Measurements from ENCODE around the gene DBR1.
"Not testable (repeated sequence)": the region's sequence is repeated elsewhere in the genome, so short reads cannot be mapped to it uniquely, and the experiment has no call there.

Gene DBR1

DNA sequence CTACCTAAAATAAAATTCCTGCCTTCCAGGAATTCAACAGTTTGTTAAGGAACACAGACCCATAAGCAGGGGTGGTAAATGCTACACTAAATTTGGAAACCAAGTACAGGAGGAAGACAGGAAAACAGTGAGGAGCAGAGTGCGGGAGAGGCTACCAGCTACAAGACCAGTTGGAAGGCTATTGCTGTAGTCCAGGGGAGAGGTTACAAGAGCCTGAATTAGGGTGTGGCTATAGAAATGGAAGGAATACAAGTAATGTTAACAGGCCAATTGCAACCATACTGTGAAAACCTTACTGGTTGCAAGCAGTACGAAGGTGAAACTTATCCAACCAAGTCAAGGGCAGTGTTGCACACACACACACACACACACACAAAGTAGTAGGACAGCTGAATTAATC, 11.5 kb upstream of the DBR1 start:
- no peak for DNase-seq (ENCODE audit: low read depth)

- no peak for DNase-seq (ENCODE audit: low read depth)
Observed at GRCh38 chr3:138184994-138185393, 10.3 kb upstream of the DBR1 start.

DNA sequence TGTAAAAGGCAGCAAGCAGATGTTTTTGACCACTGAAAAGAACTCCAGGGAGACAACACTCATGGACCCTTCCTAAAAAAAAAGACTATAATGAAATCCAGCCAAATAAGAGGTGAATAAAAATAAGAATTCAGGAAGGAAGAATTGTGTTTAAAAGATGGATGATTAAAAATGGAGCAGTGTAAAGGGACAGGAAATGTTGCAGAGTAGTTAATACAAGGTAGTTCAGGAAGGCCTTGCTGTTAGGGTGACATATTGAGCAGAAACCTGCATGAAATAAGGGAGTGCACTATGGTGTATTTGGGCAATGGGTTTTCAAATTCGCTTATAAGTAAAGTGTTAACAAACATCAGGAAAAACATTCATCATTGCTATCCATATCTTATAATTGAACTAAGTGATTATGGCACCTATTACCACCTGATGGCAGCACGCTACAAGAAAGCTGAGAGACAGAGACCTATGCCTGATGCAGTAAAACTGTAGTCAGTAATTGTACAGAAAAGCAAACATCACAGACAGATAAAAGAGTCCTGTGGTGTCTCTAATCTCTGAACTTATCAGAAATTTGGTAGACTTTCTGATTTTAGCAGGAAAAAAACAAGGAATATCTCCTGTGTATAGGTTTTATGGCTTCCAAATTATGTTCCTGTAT, 5.8 kb upstream of the DBR1 start:
- no peak for DNase-seq (ENCODE audit: low read depth)

DNA sequence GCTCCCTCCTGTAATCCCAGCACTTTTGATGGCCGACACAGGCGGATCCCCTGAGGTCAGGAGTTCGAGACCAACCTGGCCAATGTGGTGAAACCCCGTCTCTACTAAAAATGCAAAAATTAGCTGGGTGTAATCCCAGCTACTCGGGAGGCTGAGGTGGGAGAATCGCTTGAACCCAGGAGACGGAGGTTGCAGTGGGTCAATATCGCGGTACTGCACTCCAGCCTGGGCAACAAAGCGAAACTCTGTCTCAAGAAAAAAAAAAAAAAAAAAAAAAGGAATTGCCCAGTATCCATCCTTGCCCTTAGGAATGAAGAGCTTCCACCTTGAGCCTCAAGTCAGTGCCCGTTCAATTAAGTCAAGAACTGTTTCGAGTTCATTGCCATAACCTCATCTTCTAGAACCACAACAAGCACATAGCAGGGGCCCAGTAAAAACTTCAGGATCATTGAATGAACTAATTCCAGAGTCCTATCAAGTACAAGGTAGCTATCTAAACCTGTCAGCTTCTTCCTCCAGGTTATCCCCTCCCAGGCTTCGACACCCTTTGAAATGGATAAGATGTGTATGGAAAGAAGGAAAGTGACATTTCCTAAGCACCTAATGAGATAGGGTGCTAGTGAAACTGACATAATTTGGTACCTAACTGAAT, 826 bp downstream of the DBR1 start:
- DNase-seq (ENCODE audit: low read depth): no peak

GRCh38 chr3:138172625-138173024, 2.1 kb downstream of the DBR1 start:
- no peak for DNase-seq (ENCODE audit: low read depth)

- DNase-seq (ENCODE audit: low read depth): no peak
Observed at GRCh38 chr3:138165061-138165460, 9.7 kb downstream of the DBR1 start.

DNA sequence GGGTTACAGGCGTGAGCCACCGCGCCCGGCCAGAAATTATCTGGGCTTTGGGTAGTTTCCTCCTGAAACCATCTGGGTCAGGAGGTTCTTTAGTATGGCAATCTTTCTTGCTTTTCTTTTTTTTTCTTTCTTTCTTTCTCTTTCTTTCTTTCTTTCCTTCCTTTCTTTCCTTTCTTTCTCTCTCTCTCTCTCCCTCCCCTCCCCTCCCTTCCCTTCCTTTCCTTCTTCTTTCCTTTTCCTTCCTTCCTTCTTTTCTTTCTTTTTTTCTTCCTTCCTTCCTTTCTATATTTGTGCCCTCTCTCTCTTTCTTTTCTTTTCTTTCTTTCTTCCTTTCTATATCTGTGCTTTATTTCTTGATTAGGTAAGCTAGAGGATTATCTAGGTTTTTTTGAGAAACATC, 17.0 kb downstream of the DBR1 start:
- no peak for DNase-seq (ENCODE audit: low read depth)

DNA sequence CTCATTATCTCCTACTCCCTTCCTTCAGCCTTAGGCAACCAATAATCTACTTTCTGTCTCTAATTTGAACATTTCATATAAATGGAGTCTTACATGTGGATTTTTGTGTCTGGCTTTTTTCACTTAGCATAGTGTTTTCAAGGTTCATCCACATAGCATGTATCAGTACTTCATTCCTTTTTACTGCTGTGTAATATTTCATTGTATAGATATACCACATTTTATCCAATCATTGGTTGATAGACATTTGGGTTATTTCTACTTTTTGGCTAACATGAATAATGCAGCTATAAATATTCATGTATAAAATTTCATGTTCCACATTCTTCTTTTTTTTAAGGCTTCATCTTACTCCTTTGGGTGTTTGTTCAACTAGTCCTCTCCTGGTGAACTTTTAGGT, 20.2 kb downstream of the DBR1 start:
- no peak for DNase-seq (ENCODE audit: low read depth)

GRCh38 chr3:138148503-138148902, 26.2 kb downstream of the DBR1 start:
- no peak for DNase-seq (ENCODE audit: low read depth)

DNA sequence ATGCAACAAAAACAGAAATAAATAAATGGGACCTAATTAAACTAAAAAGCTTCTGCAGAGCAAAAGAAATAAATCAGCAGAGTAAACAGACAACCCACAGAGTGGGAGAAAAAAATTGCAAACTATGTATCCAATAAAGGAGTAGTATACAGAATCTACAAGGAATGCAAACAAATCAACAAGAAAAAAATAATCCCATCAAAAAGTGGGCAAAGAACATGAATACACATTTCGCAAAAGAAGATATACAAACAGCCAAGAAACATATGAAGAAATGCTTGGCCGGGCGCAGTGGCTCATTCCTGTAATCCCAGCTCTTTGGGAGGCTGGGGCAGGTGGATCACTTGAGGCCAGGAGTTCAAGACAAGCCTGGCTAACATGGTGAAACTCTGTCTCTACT, 32.5 kb downstream of the DBR1 start:
- DNase-seq (ENCODE audit: low read depth): not testable (repeated sequence)

DNA sequence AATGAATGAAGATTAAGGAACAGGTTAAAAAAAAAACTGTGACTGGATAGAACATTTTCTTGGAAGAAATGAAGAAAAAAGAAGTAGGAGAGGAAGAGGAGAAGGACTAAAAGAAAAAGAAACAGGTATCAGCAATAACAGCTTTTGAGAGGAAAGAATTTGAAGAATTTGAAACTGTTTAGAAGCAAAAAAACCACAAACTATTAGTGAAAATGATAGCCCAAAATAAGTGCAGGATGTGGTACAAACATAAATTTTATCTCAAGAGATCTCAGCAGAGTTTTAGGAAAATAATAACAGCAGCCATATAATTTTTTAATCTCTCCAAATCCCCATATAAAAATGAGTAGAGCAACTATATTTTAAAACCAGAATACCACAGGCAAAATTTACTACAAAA, 33.8 kb downstream of the DBR1 start:
- no peak for DNase-seq (ENCODE audit: low read depth)

DNA sequence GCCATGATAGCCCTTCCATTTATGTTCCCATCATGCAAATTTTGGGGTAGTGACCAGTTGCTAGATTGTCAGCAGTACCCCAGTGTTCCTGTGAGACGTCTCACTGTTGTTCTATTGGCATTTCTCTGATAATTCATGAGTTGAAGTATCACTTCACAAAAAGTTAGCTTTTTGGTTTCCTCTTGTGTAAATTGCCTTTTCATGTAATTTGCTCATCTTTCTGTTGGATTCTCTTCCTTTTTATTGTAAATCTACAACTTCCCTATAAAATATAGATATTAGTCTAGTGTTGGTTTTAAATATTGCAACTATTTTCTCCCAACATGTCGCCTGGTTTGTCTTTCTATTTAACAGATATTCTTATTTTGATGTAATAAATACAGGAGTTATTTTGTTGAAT, 35.0 kb downstream of the DBR1 start:
- DNase-seq (ENCODE audit: low read depth): no peak

DNA sequence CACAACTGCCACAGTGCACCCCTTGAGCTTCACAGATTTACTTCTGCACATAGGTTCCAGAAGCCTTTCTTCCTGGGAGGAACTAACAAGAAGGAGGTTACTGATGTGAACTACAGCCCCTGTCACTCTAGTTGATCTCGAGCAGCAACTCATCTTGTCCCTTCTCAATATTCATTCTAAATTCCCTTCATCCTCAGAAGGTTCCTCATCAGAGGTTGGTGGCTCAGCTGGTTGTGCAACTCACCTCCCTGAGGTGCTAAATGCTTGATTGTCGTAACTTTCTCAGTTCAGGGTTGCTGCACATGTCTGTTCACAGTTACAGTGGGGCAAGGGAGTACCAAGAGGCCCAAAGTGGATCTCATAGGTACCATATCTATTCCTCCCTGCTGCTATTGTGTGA, 36.9 kb downstream of the DBR1 start:
- no peak for DNase-seq (ENCODE audit: low read depth)

GRCh38 chr3:138136201-138136600, 38.5 kb downstream of the DBR1 start:
- DNase-seq (ENCODE audit: low read depth): no peak

GRCh38 chr3:138135833-138136194, 38.9 kb downstream of the DBR1 start:
- no peak for DNase-seq (ENCODE audit: low read depth)

DNA sequence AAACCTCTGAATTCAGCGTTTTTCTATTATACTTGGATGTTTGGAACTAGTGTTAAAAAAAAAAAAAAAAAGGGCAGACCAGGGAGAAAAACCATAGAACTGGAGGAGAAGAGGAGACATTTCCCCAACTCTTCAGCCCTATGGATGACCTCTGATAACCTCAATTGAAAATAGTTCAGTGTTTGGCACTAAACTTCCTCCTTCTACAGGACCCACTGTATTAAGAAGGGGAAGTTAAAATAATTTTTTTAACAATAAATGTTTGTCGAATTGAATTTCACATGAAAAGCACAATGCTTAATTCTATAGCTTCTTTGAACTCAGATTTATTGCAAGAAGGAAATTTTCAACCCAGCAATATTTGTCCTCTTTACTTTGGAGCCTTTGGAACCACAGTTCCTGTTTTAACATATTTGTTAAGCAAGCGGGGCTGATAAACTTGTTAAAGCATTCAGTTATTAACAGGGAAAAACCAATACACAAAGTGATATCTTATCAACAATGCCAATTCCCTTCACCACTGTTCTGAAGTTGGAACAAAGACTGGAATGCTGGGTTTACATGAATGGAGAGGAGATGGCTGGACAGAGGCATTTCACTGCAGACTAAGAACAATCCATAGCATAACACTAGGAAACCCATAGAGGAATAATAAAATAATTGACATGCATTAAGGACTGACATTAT, 39.4 kb downstream of the DBR1 start:
- DNase-seq (ENCODE audit: low read depth): no peak

DNA sequence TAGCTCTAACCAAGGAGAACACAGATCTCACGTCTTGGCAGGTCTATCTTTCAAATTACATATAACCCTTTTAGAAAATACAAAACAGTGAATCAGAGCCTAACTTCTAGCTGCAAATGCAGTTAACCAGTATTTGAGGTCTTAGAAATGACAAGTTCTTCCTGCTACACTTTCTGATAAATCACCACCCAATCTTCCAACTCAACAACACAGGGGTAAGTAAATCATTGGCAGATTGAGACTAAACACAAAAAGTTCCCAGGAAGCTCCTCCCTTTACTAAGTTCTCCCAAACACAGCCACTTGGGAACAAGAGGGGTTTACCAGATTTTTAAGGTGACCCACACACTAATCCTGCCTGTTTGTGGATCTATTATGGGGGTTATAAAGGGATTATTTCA, 42.5 kb downstream of the DBR1 start, which contains the start of gene A4GNT:
Gene A4GNT (minus strand): TSS at position 152 of the 400 bp plus-strand sequence. CDS start 1,134 bp downstream, outside the sequence.
- DNase-seq (ENCODE audit: low read depth): no peak

GRCh38 chr3:138127636-138128365, 46.9 kb downstream of the DBR1 start:
- no peak for DNase-seq (ENCODE audit: low read depth)

- DNase-seq (ENCODE audit: low read depth): no peak
Observed at GRCh38 chr3:138125548-138126221, 49.0 kb downstream of the DBR1 start.

DNA sequence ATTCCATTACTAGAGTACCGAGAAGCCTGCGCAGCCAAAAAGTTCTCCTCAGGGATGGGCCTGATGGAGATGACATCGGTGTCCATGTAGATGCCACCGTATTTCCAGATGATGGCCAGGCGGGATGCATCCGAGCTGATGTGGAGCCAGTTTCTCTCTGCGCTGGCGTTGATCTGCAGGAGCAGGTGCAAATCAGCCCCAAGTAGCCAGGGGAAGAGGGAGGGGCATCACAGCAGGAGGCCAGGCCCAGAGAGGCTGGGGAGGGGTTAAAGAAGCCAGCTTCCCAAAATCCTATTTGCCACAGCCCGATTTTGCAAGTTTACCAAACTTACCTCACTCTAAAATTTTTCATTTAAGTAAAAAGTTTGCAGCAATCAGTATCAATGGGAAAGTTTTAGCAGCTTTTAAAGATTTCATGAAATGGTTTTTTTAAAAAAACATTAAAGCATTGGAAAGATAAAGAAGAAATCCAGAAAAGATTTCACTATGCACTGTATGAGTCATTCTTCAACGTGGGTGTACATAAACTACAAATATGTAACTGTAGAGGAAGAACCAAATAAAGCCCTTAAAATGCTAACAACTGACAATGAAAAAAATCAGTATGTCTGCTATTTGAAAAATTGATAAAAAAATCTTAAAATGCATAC, 49.9 kb downstream of the DBR1 start:
- no peak for DNase-seq (ENCODE audit: low read depth)

DNA sequence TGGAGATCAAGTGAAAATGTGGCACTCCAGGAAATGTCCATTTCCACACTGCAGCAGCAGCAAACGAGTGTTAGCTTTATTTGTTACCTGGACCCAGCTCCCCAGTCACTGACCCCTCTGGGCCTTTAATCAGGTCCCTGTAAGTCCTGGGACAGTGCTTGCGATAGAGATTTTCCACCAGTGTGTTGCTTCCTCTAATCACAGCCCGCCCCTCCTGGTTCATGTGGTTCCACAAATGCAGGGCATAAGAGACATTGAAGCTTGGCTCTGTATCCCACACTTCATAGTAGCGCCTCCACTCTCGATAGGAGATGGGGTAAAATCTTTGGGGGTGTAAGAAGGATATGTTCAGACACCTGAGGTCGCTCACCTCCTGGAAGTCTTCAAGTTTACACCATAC, 50.5 kb downstream of the DBR1 start:
- DNase-seq (ENCODE audit: low read depth): no peak

- no peak for DNase-seq (ENCODE audit: low read depth)
Observed at GRCh38 chr3:138119423-138119766, 55.3 kb downstream of the DBR1 start.
